ENCODE data around the gene TADA3.
"Not testable (repeated sequence)": the region's sequence is repeated elsewhere in the genome, so short reads cannot be mapped to it uniquely, and the experiment has no call there.

TADA3 gene

DNA sequence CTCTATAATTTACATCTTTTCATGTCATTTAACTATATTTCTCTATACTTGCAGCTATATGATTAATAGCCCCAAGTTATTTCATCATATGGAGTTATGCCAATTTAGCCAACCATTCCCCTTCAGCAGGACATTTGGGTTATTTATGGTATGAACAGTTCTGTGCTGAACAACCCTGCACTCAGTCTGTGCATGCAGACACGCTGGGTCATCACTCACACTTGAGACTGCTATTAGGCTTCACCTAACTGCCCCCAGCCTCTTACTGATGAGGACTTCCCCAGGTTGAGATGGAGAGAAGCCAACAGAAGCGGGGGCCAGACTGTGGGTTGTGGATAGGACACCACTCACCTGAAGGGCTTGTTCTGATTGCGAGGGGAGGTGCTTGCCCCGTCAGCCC lies 7.3 kb downstream of the TADA3 start:
- DNase-seq, result no peak

- peak in 17 of 56 donors; percentile 9 to 73 (median 42) for DNase-seq
Measured at GRCh38 chr3:9783954-9784353, 8.3 kb downstream of the TADA3 start.

DNA sequence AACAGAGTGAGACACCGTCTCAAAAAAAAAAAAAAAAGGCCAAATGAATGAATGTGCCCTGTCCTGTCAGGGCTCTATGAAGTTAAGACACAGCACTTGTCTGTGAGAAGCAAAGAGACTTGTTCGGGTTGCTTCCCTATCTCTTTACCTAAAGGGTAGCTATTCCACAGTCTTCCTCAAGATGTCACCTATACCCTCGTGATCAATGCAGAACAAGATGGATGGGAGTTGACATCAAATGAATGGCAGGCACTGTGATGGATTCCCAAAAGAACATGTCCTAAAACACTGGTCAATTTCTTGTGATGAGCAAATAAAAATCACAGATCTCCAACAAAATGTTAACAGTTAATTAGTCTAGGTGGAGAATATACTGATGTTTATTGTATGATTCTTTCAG lies 9.5 kb downstream of the TADA3 start:
- no peak for DNase-seq

GRCh38 chr3:9781978-9782603 lies 10.2 kb downstream of the TADA3 start:
- no peak for DNase-seq

GRCh38 chr3:9781551-9781950 lies 10.7 kb downstream of the TADA3 start:
- no peak for DNase-seq

- no peak for DNase-seq
Measured at GRCh38 chr3:9780910-9781309, 11.4 kb downstream of the TADA3 start.

DNA sequence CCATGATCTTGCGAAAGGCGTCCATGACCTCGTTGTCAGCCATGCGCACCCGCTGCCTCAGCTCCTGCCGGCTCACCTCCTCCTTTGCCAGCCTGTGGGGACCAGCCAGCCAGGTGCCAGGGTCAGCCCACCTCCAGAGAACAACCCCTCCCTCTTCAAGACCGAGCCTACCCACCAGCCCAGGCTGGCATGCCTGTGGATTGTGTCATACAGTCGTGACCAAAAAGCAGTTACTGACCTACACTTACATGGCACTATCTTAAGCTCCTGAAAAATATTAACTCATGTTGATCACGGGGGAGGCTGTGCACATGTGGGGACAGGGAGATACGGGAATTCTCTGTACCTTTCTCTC lies 11.8 kb downstream of the TADA3 start:
- no peak for DNase-seq

- peak in 3 of 56 donors; percentile 23 to 35 (median 24) for DNase-seq
Measured at GRCh38 chr3:9779721-9780457, 12.4 kb downstream of the TADA3 start.

- no peak for DNase-seq
Measured at GRCh38 chr3:9779075-9779593, 13.1 kb downstream of the TADA3 start.

- DNase-seq, result peak in 19 of 56 donors; percentile 8 to 70 (median 30)
Measured at GRCh38 chr3:9778143-9779074, 13.9 kb downstream of the TADA3 start.

- DNase-seq, result no peak
Measured at GRCh38 chr3:9777694-9778021, 14.6 kb downstream of the TADA3 start.

DNA sequence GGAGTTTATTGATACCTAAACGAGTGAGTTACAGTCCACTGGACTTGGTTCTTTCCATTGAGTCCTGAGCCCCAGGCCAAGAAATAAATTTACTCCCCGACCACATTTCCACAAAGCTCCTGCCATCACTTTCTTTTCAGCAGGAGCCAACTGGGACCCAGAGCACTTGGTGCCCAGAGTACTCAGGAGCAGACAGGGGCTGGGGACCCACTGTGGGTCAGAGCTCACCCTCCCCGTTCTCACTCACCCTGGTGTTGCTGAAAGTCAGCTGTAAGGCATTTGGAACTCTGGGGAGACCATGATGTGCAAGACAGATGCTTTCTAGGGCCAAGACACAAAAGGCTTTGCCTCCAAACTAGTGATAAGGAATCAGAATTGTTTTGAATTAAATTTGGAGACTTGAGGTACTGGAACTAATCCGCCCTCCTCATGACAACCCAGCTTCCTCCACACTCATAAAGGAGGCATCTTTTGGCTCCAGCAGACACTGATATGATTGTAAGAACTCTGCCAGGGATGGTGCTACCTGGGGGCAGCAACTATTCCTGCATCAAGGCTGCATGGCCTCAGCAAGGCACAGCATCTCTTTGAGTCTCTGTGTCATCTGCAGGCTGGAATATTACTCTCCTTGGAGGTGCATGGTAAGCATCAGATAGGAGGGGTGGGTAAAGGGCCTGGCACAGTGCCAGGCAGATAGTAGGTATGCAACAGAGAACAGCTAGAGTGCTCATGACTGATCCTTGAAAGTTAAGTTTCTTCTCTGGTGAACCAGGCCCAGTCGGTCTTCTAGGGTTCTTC lies 15.2 kb downstream of the TADA3 start:
- peak in 5 of 56 donors; percentile 18 to 41 (median 36) for DNase-seq

DNA sequence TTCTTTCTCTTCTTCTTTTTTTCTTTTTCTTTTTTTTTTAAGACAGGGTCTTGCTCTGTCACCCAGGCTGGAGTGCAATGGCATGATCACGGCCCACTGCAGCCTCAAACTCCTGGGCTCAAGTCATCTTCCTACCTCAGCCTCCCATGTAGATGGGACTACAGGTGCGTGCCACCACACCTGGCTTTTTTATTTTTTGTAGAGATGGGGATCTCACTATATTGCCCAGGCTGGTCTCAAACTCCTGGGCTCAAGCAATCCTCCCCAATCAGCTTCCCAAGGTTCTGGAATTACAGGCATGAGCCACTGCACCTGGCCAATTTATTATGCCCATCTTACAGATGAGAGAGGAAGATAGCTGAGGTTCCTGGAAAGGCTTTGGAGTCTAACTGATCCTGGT lies 21.3 kb downstream of the TADA3 start:
- not testable (repeated sequence) for DNase-seq

GRCh38 chr3:9770276-9770812 lies 21.9 kb downstream of the TADA3 start:
- peak in 48 of 56 donors; percentile 17 to 85 (median 50) for DNase-seq

DNA sequence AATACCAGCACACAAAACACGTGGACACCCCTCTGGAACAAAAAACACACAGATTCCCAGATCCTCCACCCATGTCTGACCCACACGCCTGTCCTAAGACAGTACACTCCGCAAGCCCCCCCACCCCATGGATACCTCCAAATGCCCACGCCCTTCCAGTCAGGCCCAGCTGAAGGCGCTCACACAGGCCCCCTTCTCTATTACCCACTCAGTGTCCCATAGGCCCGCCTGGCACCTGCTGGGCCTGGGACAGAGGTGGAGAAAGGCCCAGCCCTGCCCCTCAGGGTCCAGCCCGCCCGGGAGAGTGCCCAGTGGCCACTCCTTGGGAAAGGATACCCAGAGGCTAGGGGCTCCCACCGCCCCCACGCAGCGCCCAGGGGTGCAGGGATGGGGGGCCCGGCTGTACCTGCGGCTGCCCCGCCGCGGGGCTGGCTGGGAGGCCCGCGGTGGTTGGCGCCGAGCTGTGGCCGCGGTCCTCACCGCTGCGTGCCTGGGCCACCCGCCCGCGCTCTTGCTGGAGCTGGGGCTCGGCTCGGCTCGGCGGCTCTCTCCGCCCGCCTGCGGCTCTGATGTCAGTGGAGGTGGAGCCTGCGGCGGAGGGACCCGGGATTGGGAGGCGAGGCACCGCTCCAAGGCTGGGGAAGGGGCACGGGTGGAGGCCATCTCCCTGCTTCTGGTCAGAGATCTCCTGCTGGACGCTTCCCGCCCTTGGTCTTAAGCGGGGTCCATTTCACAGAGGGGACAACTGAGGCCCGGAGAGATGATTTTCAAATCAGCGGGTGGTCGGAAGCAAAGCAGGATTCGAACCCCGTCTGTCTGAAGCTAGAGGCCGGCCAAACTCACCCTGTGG lies 22.6 kb downstream of the TADA3 start, which contains the start of gene CAMK1:
Gene CAMK1 (minus strand): TSS at position 522 of the 850 bp plus-strand sequence. CDS start 2,198 bp downstream, outside the sequence.
- DNase-seq, result peak in 52 of 56 donors; percentile 21 to 87 (median 59)

- peak in 2 of 56 donors; percentile 11 to 45 for DNase-seq
Measured at GRCh38 chr3:9769012-9769411, 23.3 kb downstream of the TADA3 start.

- peak in 2 of 56 donors; percentile 8 to 13 for DNase-seq
Measured at GRCh38 chr3:9768141-9768775, 24.0 kb downstream of the TADA3 start.

- DNase-seq, result no peak
Measured at GRCh38 chr3:9767418-9767817, 24.9 kb downstream of the TADA3 start.

GRCh38 chr3:9765865-9766264 lies 26.4 kb downstream of the TADA3 start:
- DNase-seq, result no peak
